Cardiac septum (tissue), 1 donor: ENCODE measurements around the gene COL9A1. TPM values are rescaled to one million over a fixed set of nuclear protein-coding genes. Genes with fewer than 3 reads are reported as not detected.

Experiments used
- DNase-seq: peaks from one replicate; pipeline ENCODE4 v3.0.0-alpha.2; 2020; ENCODE audit warnings: low spot score
- intact Hi-C: fragments of 100-400 bp; cut with DNase I; formaldehyde crosslinking; loops from one replicate; pipeline ENCODE4 v1.14.0; 2022
- total RNA-seq: library from RNA; stranded (reverse); fragmentation: NEBNext Ultra II Directional; extraction: Animal tissue kit (Norgen Biotek cat#: 25700); gene quantifications from one replicate; pipeline ENCODE4 v1.2.1, GENCODE V29; 2021
- donor health status: DM: no; HTN: no; CAD: no.

COL9A1 gene
- total RNA-seq, 1 donor from 2014 or later: 2.6 TPM

- intact Hi-C loops: no loop called here
- DNase-seq: no peak
Measured at GRCh38 chr6:70298068-70298467, 4.8 kb downstream of the COL9A1 start.

GRCh38 chr6:70292193-70292592 lies 10.7 kb downstream of the COL9A1 start:
- intact Hi-C loops: no loop called here
- no peak for DNase-seq

GRCh38 chr6:70289299-70289698 lies 13.6 kb downstream of the COL9A1 start:
- no peak for DNase-seq
- intact Hi-C loops: loop anchor here (10.0 kb wide), 1 partner anchor 64 kb away; no protein-coding TSS in a partner anchor

GRCh38 chr6:70286905-70287304 lies 16.0 kb downstream of the COL9A1 start:
- intact Hi-C loops: loop anchor here (10.0 kb wide), 1 partner anchor 62 kb away; no protein-coding TSS in a partner anchor
- DNase-seq: no peak

- intact Hi-C loops: loop anchor here (10.0 kb wide), 1 partner anchor 60 kb away; no protein-coding TSS in a partner anchor
Measured at GRCh38 chr6:70285201-70285600, 17.7 kb downstream of the COL9A1 start.

GRCh38 chr6:70282919-70283461 lies 19.9 kb downstream of the COL9A1 start:
- DNase-seq: no peak
- intact Hi-C loops: loop anchor here (10.0 kb wide), 1 partner anchor 58 kb away; no protein-coding TSS in a partner anchor

More at GRCh38 chr6:70285201-70285600, 17.7 kb downstream of the COL9A1 start:
- DNase-seq: no peak

GRCh38 chr6:70282312-70282918 lies 20.5 kb downstream of the COL9A1 start:
- intact Hi-C loops: loop anchor here (10.0 kb wide), 1 partner anchor 58 kb away; no protein-coding TSS in a partner anchor
- no peak for DNase-seq

- intact Hi-C loops: loop anchor here (10.0 kb wide), 1 partner anchor 57 kb away; no protein-coding TSS in a partner anchor
- no peak for DNase-seq
Measured at GRCh38 chr6:70281923-70282311, 21.0 kb downstream of the COL9A1 start.

- DNase-seq: no peak
- intact Hi-C loops: loop anchor here (10.0 kb wide), 1 partner anchor 56 kb away; no protein-coding TSS in a partner anchor
Measured at GRCh38 chr6:70280400-70280853, 22.5 kb downstream of the COL9A1 start.

GRCh38 chr6:70277470-70277869 lies 25.4 kb downstream of the COL9A1 start:
- DNase-seq: no peak
- intact Hi-C loops: no loop called here

- no peak for DNase-seq
- intact Hi-C loops: no loop called here
Measured at GRCh38 chr6:70274338-70274737, 28.5 kb downstream of the COL9A1 start.

- DNase-seq: no peak
- intact Hi-C loops: no loop called here
Measured at GRCh38 chr6:70272071-70272470, 30.8 kb downstream of the COL9A1 start.

- intact Hi-C loops: no loop called here
- no peak for DNase-seq
Measured at GRCh38 chr6:70270287-70271005, 32.4 kb downstream of the COL9A1 start.

GRCh38 chr6:70266142-70266541 lies 36.7 kb downstream of the COL9A1 start:
- DNase-seq: no peak
- intact Hi-C loops: no loop called here

- intact Hi-C loops: no loop called here
- no peak for DNase-seq
Measured at GRCh38 chr6:70264306-70264705, 38.6 kb downstream of the COL9A1 start.

- no peak for DNase-seq
- intact Hi-C loops: no loop called here
Measured at GRCh38 chr6:70258483-70258882, 44.4 kb downstream of the COL9A1 start.

GRCh38 chr6:70257768-70258273 lies 45.1 kb downstream of the COL9A1 start:
- no peak for DNase-seq
- intact Hi-C loops: no loop called here

- DNase-seq: no peak
- intact Hi-C loops: no loop called here
Measured at GRCh38 chr6:70254784-70255183, 48.1 kb downstream of the COL9A1 start.

- DNase-seq: no peak
- intact Hi-C loops: no loop called here
Measured at GRCh38 chr6:70253923-70254322, 49.0 kb downstream of the COL9A1 start.

- intact Hi-C loops: no loop called here
Measured at GRCh38 chr6:70252604-70253003, 50.3 kb downstream of the COL9A1 start.

More at GRCh38 chr6:70252604-70253003, 50.3 kb downstream of the COL9A1 start:
- DNase-seq: no peak
